ENCODE results near the gene EDN2.

DNA sequence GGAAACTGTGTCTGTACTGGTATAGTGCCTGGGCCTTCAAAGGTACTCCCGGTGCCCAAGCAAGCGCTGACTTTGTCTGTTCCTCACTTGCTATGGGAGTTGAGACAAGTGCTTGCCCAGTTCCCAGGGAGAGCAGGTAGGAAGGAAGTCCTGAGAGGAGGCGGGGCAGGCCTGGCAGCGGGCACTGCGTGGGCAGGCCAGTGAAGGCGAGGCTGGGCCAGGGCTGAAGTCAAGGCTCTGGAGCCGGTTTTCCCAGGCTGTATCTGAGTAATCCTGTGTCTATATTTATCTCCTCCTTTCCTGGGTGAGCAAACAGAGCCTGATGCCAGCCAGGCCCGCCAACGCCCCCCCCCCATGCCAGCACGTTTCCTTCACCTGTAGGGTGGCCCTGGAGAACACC, 15.9 kb upstream of the EDN2 start:
- no peak for TF ChIP-seq CTCF (IDR thresholded peaks at IDR 0.05; ENCODE audit: poor library complexity, severe bottlenecking)
- no peak for TF ChIP-seq MXI1 (conservative IDR thresholded peaks at IDR 0.05; ENCODE audit: poor library complexity, severe bottlenecking)
